Liver (tissue), 10 donors: Measurements from ENCODE around the gene CHD8. TPM values are rescaled to one million over a fixed set of nuclear protein-coding genes. Genes with fewer than 3 reads are reported as not detected.

Source experiments
- DNase-seq: peaks from one replicate; pipeline ENCODE4 v3.0.0-alpha.2; 2017; ENCODE audit warnings: low spot score
- H3K27ac ChIP-seq, 2 donors: one replicate each; pipeline ENCODE4 v1.7.0; 2013; ENCODE audit warnings: inconsistent platforms in 2 of 2, low read length in 2 of 2, control low read depth in 1 of 2, low read depth in 1 of 2, mild to moderate bottlenecking in 1 of 2
- H3K27me3 ChIP-seq, 4 donors: one replicate each; pipeline versions ENCODE4 v1.6.1 to v1.7.0; 2013; ENCODE audit warnings: low read length in 3 of 4, inconsistent platforms in 1 of 4, mild to moderate bottlenecking in 1 of 4, moderate library complexity in 1 of 4; ENCODE audit not compliant: control insufficient read depth in 4 of 4, insufficient read depth in 4 of 4
- H3K36me3 ChIP-seq, 4 donors: one replicate each; pipeline versions ENCODE4 v1.6.1 to v1.7.0; 2013; ENCODE audit warnings: low read length in 3 of 4, mild to moderate bottlenecking in 3 of 4, low read depth in 1 of 4, moderate library complexity in 1 of 4; ENCODE audit not compliant: control insufficient read depth in 4 of 4, insufficient read depth in 3 of 4
- H3K4me1 ChIP-seq, 4 donors: one replicate each; pipeline versions ENCODE4 v1.6.1 to v1.7.0; 2013; ENCODE audit warnings: low read length in 3 of 4, mild to moderate bottlenecking in 3 of 4, moderate library complexity in 1 of 4; ENCODE audit not compliant: control insufficient read depth in 4 of 4, insufficient read depth in 4 of 4
- H3K4me3 ChIP-seq, 3 donors: one replicate each; pipeline versions ENCODE4 v1.6.1 to v1.7.0; 2013; ENCODE audit warnings: low read length in 3 of 3, control low read depth in 1 of 3, low read depth in 1 of 3, mild to moderate bottlenecking in 1 of 3
- H3K9ac ChIP-seq, 2 donors: one replicate each; pipeline ENCODE4 v1.7.0; 2013; ENCODE audit warnings: low read length in 2 of 2, mild to moderate bottlenecking in 2 of 2, moderate library complexity in 2 of 2, control low read depth in 1 of 2, low read depth in 1 of 2
- H3K9me3 ChIP-seq, 4 donors: one replicate each; pipeline versions ENCODE4 v1.6.1 to v1.7.0; 2013; ENCODE audit warnings: low read length in 3 of 4; ENCODE audit not compliant: control insufficient read depth in 4 of 4
- CTCF ChIP-seq: fragments of 150-350 bp; IDR thresholded peaks from 2 replicates; pipeline ENCODE4 v1.5.1; 2017; ENCODE audit warnings: improper control_type of control experiment, low read depth, low read length; ENCODE audit not compliant: missing input control
- EGR1 ChIP-seq, 2 donors: IDR thresholded peaks; 2 replicates each; pipeline ENCODE4 v1.6.1; 2016 to 2018; ENCODE audit warnings: antibody characterized with exemption in 2 of 2, low read depth in 2 of 2
- FOXA1 ChIP-seq: IDR thresholded peaks from 2 replicates; pipeline ENCODE4 v1.6.1; 2016; ENCODE audit warnings: antibody characterized with exemption
- FOXA2 ChIP-seq: IDR thresholded peaks from 2 replicates; pipeline ENCODE4 v1.6.1; 2016; ENCODE audit warnings: antibody characterized with exemption
- GABPA ChIP-seq, 2 donors: IDR thresholded peaks in 1 of 2; conservative IDR thresholded peaks in 1 of 2; 2 replicates each; pipeline ENCODE4 v1.6.1; 2016; ENCODE audit warnings: antibody characterized with exemption in 2 of 2, mild to moderate bottlenecking in 1 of 2, moderate library complexity in 1 of 2
- HNF4A ChIP-seq, 2 donors: conservative IDR thresholded peaks; 2 replicates each; pipeline ENCODE4 v1.6.1; 2016; ENCODE audit warnings: antibody characterized with exemption in 2 of 2, mild to moderate bottlenecking in 2 of 2
- HNF4G ChIP-seq: IDR thresholded peaks from 2 replicates; pipeline ENCODE4 v1.6.1; 2016; ENCODE audit warnings: antibody characterized with exemption
- JUND ChIP-seq, 2 donors: IDR thresholded peaks; 2 replicates each; pipeline ENCODE4 v1.6.1; 2016; ENCODE audit warnings: antibody characterized with exemption in 2 of 2
- MAX ChIP-seq: IDR thresholded peaks from 2 replicates; pipeline ENCODE4 v1.6.1; 2016; ENCODE audit warnings: antibody characterized with exemption
- NR2F2 ChIP-seq: IDR thresholded peaks from 2 replicates; pipeline ENCODE4 v1.6.1; 2016; ENCODE audit warnings: antibody characterized with exemption
- RAD21 ChIP-seq, 2 donors: IDR thresholded peaks; 2 replicates each; pipeline ENCODE4 v1.6.1; 2016; ENCODE audit warnings: antibody characterized with exemption in 2 of 2, mild to moderate bottlenecking in 2 of 2
- REST ChIP-seq: IDR thresholded peaks from 2 replicates; pipeline ENCODE4 v1.6.1; 2016; ENCODE audit warnings: antibody characterized with exemption, mild to moderate bottlenecking
- RXRA ChIP-seq, 2 donors: IDR thresholded peaks; 2 replicates each; pipeline ENCODE4 v1.6.1; 2017 to 2018; ENCODE audit warnings: antibody characterized with exemption in 2 of 2, mild to moderate bottlenecking in 1 of 2
- SP1 ChIP-seq: IDR thresholded peaks from 2 replicates; pipeline ENCODE4 v1.6.1; 2018; ENCODE audit warnings: antibody characterized with exemption, mild to moderate bottlenecking
- TAF1 ChIP-seq: conservative IDR thresholded peaks from 2 replicates; pipeline ENCODE4 v1.6.1; 2016; ENCODE audit warnings: antibody characterized with exemption, mild to moderate bottlenecking
- YY1 ChIP-seq: IDR thresholded peaks from 2 replicates; pipeline ENCODE4 v1.6.1; 2016; ENCODE audit warnings: antibody characterized with exemption, mild to moderate bottlenecking
- ZBTB33 ChIP-seq: IDR thresholded peaks from 2 replicates; pipeline ENCODE4 v1.6.1; 2016; ENCODE audit warnings: antibody characterized with exemption
- WGBS: extraction: QIAGEN DNeasy Blood & Tissue Kit; methylation state at CpG from one replicate; pipeline ENCODE4 v1.1.7; 2013; 5-methylcytosine and 5-hydroxymethylcytosine counted together
- polyA plus RNA-seq, 2 donors: library from polyadenylated mRNA; stranded (reverse) in 1 of 2; unstranded in 1 of 2; fragments of 200-250 nt in 1 of 2; fragments of >200 nt in 1 of 2; fragmentation: Nextera tagmentation in 1 of 2; extraction: Ambion mirVana in 1 of 2; gene quantifications; one replicate each; pipeline versions ENCODE4 v1.2.1 to v1.2.3, GENCODE V29; 2013 to 2015
- small RNA-seq: library from RNA; depleted of rRNA; stranded (forward); fragments of <200 nt; gene quantifications from one replicate; pipeline ENCODE3, GENCODE V24; 2014
- total RNA-seq, 2 donors: library from RNA; depleted of rRNA; stranded (reverse); fragments of >200 nt; gene quantifications; one replicate each; pipeline ENCODE4 v1.2.3, GENCODE V29; 2014
- donor health status: healthy.
- donor health status: healthy.
- donor health status: healthy.
- donor health status: healthy.
- donor health status: healthy.

The CHD8 gene
- total and polyA plus RNA-seq, 4 donors, result 9.6 to 29.5 (median 19.2) TPM

GRCh38 chr14:21343035-21343794 is 112.7 kb downstream of the CHD8 start:
- no peaks in the 10 kb centered on the region for H3K27me3 ChIP-seq
- no peaks in the 10 kb centered on the region for H3K9me3 ChIP-seq
- WGBS, result 85% methylated on average over 13 of the region's 13 CpGs
- no peak overlapping the region for H3K4me3 ChIP-seq
- H3K9ac ChIP-seq, result no peak overlapping the region
- H3K4me1 ChIP-seq, result no peaks in the 10 kb centered on the region
- TF ChIP-seq HNF4G, result no peak
- TF ChIP-seq EGR1 (IDR thresholded peaks at IDR 0.05; ENCODE audit: low read depth in 2 of 2), result no peak
- TF ChIP-seq REST, result no peak
- no peak for TF ChIP-seq NR2F2
- no peak for TF ChIP-seq SP1
- TF ChIP-seq RXRA (IDR thresholded peaks at IDR 0.05), result no peak
- no peak for TF ChIP-seq GABPA (IDR thresholded peaks at IDR 0.05 in 1 of 2, conservative IDR thresholded peaks at IDR 0.05 in 1 of 2)
- no peak for TF ChIP-seq YY1
- no peak for TF ChIP-seq HNF4A (conservative IDR thresholded peaks at IDR 0.05)
- TF ChIP-seq RAD21 (IDR thresholded peaks at IDR 0.05), result no peak
- TF ChIP-seq JUND (IDR thresholded peaks at IDR 0.05), result no peak
- TF ChIP-seq TAF1, result no peak
- no peak for TF ChIP-seq ZBTB33
- no peak for TF ChIP-seq MAX
- TF ChIP-seq FOXA2, result no peak
- TF ChIP-seq CTCF, result no peak
- TF ChIP-seq FOXA1, result no peak
- no peak for DNase-seq
- H3K36me3 ChIP-seq, result no peaks in the 10 kb centered on the region
- no peak overlapping the region for H3K27ac ChIP-seq

Small RNA genes within 50 kb of the gene (small RNA-seq; reads per million reads assigned to genes)
- not detected for gene RN7SL650P
- gene SNORD8, result 2,111 reads per million, percentile 99 among the genes with 10 or more reads in this experiment
- 21.6 reads per million, percentile 96 among the genes with 10 or more reads in this experiment for gene SNORD9

Other genes with a start within 250 kb of the CHD8 start
- gene HNRNPC, start 186.7 kb downstream of the CHD8 start, total RNA-seq, result 100 to 1,000 TPM; 286 to 384 TPM
- 100 to 1,000 TPM; 119 to 254 TPM for gene HNRNPC, start 186.7 kb downstream of the CHD8 start, polyA plus RNA-seq
- gene RPGRIP1, start 176.0 kb downstream of the CHD8 start, total RNA-seq, result 1 to 10 TPM in 1 of 2 donors, under 1 TPM in 1; 0.42 to 1.3 TPM
- gene RPGRIP1, start 176.0 kb downstream of the CHD8 start, polyA plus RNA-seq, result under 1 TPM; 0.27 to 0.38 TPM
- 10 to 100 TPM; 27.9 to 51.6 TPM for gene SUPT16H, start 72.1 kb downstream of the CHD8 start, total RNA-seq
- 10 to 100 TPM; 18.6 to 19.8 TPM for gene SUPT16H, start 72.1 kb downstream of the CHD8 start, polyA plus RNA-seq
- 10 to 100 TPM; 14.2 to 60.9 TPM for gene RAB2B, start 20.8 kb upstream of the CHD8 start, total RNA-seq
- gene RAB2B, start 20.8 kb upstream of the CHD8 start, polyA plus RNA-seq, result 1 to 10 TPM; 4.2 to 6.6 TPM
- gene TOX4, start 21.1 kb upstream of the CHD8 start, total RNA-seq, result 10 to 100 TPM; 18.3 to 22.4 TPM
- 10 to 100 TPM; 16.9 to 29.8 TPM for gene TOX4, start 21.1 kb upstream of the CHD8 start, polyA plus RNA-seq
- gene METTL3, start 55.2 kb upstream of the CHD8 start, total RNA-seq, result 10 to 100 TPM; 26.0 to 50.8 TPM
- gene METTL3, start 55.2 kb upstream of the CHD8 start, polyA plus RNA-seq, result 10 to 100 TPM; 10.5 to 23.8 TPM
- gene SALL2, start 70.2 kb upstream of the CHD8 start, total RNA-seq, result 1 to 10 TPM in 1 of 2 donors, under 1 TPM in 1; 0.92 to 2.9 TPM
- under 1 TPM; 0.49 to 0.63 TPM for gene SALL2, start 70.2 kb upstream of the CHD8 start, polyA plus RNA-seq
- gene OR10G3, start 124.0 kb upstream of the CHD8 start, total RNA-seq, result not detected
- not detected for gene OR10G3, start 124.0 kb upstream of the CHD8 start, polyA plus RNA-seq
- gene OR10G2, start 178.8 kb upstream of the CHD8 start, total RNA-seq, result not detected
- not detected for gene OR10G2, start 178.8 kb upstream of the CHD8 start, polyA plus RNA-seq
- gene OR4E2, start 197.7 kb upstream of the CHD8 start, total RNA-seq, result not detected
- not detected for gene OR4E2, start 197.7 kb upstream of the CHD8 start, polyA plus RNA-seq
- not detected for gene OR4E1, start 217.7 kb upstream of the CHD8 start, total RNA-seq
- not detected for gene OR4E1, start 217.7 kb upstream of the CHD8 start, polyA plus RNA-seq